HepG2 (cell line): ENCODE measurements around the gene SEC31B. TPM values are rescaled to one million over a fixed set of nuclear protein-coding genes. Genes with fewer than 3 reads are reported as not detected.
A peak's percentile ranks its signal among the peaks of the same experiment; 100 is the strongest.

Experiments used
- HDAC2 ChIP-seq: sonication (generic); formaldehyde crosslinking; IDR thresholded peaks from 2 replicates; pipeline ENCODE4 v1.4.0; 2020; ENCODE audit warnings: missing genetic modification reagents
- MAFG ChIP-seq: sonication (generic); formaldehyde crosslinking; IDR thresholded peaks from 2 replicates; pipeline ENCODE4 v1.5.1; 2020; ENCODE audit warnings: mild to moderate bottlenecking, missing genetic modification reagents
- NFE2L2 ChIP-seq: fragments of 150-350 bp; IDR thresholded peaks from 2 replicates; pipeline ENCODE4 v1.6.1; 2014; ENCODE audit warnings: low read length
- RBAK ChIP-seq: sonication (generic); formaldehyde crosslinking; IDR thresholded peaks from 2 replicates; pipeline ENCODE4 v1.5.1; 2020; ENCODE audit warnings: mild to moderate bottlenecking, missing genetic modification reagents
- SMARCC2 ChIP-seq: fragments of 450-650 bp; IDR thresholded peaks from 2 replicates; pipeline ENCODE4 v1.6.1; 2017; ENCODE audit warnings: antibody characterized with exemption, mild to moderate bottlenecking
- ZKSCAN1 ChIP-seq: fragments of 150-350 bp; IDR thresholded peaks from 2 replicates; pipeline ENCODE4 v1.6.1; 2014; ENCODE audit warnings: low read length
- ZNF10 ChIP-seq: sonication (generic); formaldehyde crosslinking; IDR thresholded peaks from 2 replicates; pipeline ENCODE4 v1.4.0; 2020; ENCODE audit warnings: mild to moderate bottlenecking, low read depth, missing genetic modification reagents, borderline replicate concordance
- ZNF331 ChIP-seq: sonication (generic); formaldehyde crosslinking; IDR thresholded peaks from 2 replicates; pipeline ENCODE4 v1.4.0; 2020; ENCODE audit warnings: missing genetic modification reagents
- ZNF432 ChIP-seq: sonication (generic); formaldehyde crosslinking; IDR thresholded peaks from 2 replicates; pipeline ENCODE4 v1.5.0; 2020; ENCODE audit warnings: missing genetic modification reagents, mild to moderate bottlenecking, borderline replicate concordance
- ZNF678 ChIP-seq: sonication (generic); formaldehyde crosslinking; IDR thresholded peaks from 2 replicates; pipeline ENCODE4 v1.4.0; 2020; ENCODE audit warnings: mild to moderate bottlenecking, missing genetic modification reagents
- ZNF703 ChIP-seq: sonication (generic); formaldehyde crosslinking; IDR thresholded peaks from 2 replicates; pipeline ENCODE4 v1.5.1; 2020; ENCODE audit warnings: missing genetic modification reagents, mild to moderate bottlenecking, moderate library complexity, borderline replicate concordance
- ZNF775 ChIP-seq: sonication (generic); formaldehyde crosslinking; IDR thresholded peaks from 2 replicates; pipeline ENCODE4 v1.4.0; 2020; ENCODE audit warnings: missing genetic modification reagents, mild to moderate bottlenecking, moderate library complexity, borderline replicate concordance
- ZNF839 ChIP-seq: sonication (generic); formaldehyde crosslinking; IDR thresholded peaks from 2 replicates; pipeline ENCODE4 v1.4.0; 2020; ENCODE audit warnings: missing genetic modification reagents, mild to moderate bottlenecking, borderline replicate concordance
- polyA plus RNA-seq, 8 experiments: library from polyadenylated mRNA; depleted of rRNA in 3 of 8; stranded (reverse) in 7 of 8; unstranded in 1 of 8; fragments of >200 nt; fragmentation: Illumina TruSeq in 4 of 8; extraction: Trizol in 4 of 8; gene quantifications; 2 replicates each; pipeline versions ENCODE4 v1.2.1 to v1.2.3, GENCODE V29; 2011 to 2016; ENCODE audit warnings: low read depth in 4 of 8, missing spikeins in 1 of 8, mixed read lengths in 1 of 8; ENCODE audit not compliant: insufficient read depth in 1 of 8
- total RNA-seq, 5 experiments: library from RNA; depleted of rRNA; stranded (reverse); fragments of >200 nt; fragmentation: Illumina TruSeq; extraction: Trizol; gene quantifications; 2 replicates each; pipeline ENCODE4 v1.2.3, GENCODE V29; 2016; ENCODE audit warnings: low read depth in 1 of 5
- TF ChIP-seq, protein P1 (sequence below): sonication (generic); formaldehyde crosslinking; IDR thresholded peaks from 2 replicates; pipeline ENCODE4 v1.4.0; 2020; ENCODE audit warnings: missing genetic modification reagents, borderline replicate concordance
- TF ChIP-seq, protein P2 (sequence below): IDR thresholded peaks from 2 replicates; pipeline ENCODE4 v1.6.1; 2016; ENCODE audit warnings: missing compliant biosample characterization, missing genetic modification reagents, borderline replicate concordance
- TF ChIP-seq, protein P3 (sequence below): sonication (generic); formaldehyde crosslinking; IDR thresholded peaks from 2 replicates; pipeline ENCODE4 v1.8.1; 2023; ENCODE audit warnings: mild to moderate bottlenecking, missing genetic modification reagents
- TF ChIP-seq, protein P4 (sequence below): conservative IDR thresholded peaks from 2 replicates; pipeline ENCODE4 v1.6.1; 2018; ENCODE audit warnings: missing genetic modification reagents
- TF ChIP-seq, protein P5 (sequence below): sonication (generic); formaldehyde crosslinking; IDR thresholded peaks from 2 replicates; pipeline ENCODE4 v1.4.0; 2020; ENCODE audit warnings: missing genetic modification reagents

SEC31B gene
- total and polyA plus RNA-seq, 2 of the 13 experiments (the other 11 are each of a cell fraction or from before 2014, with no cell fraction given): 2.0 to 8.3 TPM

DNA sequence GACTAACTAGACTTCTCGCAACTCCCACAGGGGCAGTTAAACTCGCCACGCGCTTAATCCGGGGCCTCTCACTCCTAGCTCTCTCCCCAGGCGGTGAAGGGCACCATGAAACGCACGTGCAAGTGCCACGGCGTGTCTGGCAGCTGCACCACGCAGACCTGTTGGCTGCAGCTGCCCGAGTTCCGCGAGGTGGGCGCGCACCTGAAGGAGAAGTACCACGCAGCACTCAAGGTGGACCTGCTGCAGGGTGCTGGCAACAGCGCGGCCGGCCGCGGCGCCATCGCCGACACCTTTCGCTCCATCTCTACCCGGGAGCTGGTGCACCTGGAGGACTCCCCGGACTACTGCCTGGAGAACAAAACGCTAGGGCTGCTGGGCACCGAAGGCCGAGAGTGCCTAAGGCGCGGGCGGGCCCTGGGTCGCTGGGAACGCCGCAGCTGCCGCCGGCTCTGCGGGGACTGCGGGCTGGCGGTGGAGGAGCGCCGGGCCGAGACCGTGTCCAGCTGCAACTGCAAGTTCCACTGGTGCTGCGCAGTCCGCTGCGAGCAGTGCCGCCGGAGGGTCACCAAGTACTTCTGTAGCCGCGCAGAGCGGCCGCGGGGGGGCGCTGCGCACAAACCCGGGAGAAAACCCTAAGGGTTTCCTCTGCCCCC lies 37.4 kb downstream of the SEC31B start (continued):
- TF ChIP-seq, protein P1, sequence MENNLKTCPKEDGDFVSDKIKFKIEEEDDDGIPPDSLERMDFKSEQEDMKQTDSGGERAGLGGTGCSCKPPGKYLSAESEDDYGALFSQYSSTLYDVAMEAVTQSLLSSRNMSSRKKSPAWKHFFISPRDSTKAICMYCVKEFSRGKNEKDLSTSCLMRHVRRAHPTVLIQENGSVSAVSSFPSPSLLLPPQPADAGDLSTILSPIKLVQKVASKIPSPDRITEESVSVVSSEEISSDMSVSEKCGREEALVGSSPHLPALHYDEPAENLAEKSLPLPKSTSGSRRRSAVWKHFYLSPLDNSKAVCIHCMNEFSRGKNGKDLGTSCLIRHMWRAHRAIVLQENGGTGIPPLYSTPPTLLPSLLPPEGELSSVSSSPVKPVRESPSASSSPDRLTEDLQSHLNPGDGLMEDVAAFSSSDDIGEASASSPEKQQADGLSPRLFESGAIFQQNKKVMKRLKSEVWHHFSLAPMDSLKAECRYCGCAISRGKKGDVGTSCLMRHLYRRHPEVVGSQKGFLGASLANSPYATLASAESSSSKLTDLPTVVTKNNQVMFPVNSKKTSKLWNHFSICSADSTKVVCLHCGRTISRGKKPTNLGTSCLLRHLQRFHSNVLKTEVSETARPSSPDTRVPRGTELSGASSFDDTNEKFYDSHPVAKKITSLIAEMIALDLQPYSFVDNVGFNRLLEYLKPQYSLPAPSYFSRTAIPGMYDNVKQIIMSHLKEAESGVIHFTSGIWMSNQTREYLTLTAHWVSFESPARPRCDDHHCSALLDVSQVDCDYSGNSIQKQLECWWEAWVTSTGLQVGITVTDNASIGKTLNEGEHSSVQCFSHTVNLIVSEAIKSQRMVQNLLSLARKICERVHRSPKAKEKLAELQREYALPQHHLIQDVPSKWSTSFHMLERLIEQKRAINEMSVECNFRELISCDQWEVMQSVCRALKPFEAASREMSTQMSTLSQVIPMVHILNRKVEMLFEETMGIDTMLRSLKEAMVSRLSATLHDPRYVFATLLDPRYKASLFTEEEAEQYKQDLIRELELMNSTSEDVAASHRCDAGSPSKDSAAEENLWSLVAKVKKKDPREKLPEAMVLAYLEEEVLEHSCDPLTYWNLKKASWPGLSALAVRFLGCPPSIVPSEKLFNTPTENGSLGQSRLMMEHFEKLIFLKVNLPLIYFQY (CRISPR knock-in tag): no peak
- TF ChIP-seq ZNF839 (0 out of 2 replicates have a peak, but pooled peaks have one; percentile 58), RBAK (no peak), SMARCC2 (no peak), HDAC2 (no peak), MAFG (no peak), ZNF678 (CRISPR knock-in tag) (0 out of 2 replicates have a peak, but pooled peaks have one; percentile 27), ZNF703 (CRISPR knock-in tag) (no peak), ZNF775 (CRISPR knock-in tag) (no peak), ZKSCAN1 (no peak), ZNF10 (no peak), ZNF432 (CRISPR knock-in tag) (no peak), NFE2L2 (no peak), ZNF331 (CRISPR knock-in tag) (peak; percentile 48; the same call in 1 of the 2 replicates)
- TF ChIP-seq, protein P2, sequence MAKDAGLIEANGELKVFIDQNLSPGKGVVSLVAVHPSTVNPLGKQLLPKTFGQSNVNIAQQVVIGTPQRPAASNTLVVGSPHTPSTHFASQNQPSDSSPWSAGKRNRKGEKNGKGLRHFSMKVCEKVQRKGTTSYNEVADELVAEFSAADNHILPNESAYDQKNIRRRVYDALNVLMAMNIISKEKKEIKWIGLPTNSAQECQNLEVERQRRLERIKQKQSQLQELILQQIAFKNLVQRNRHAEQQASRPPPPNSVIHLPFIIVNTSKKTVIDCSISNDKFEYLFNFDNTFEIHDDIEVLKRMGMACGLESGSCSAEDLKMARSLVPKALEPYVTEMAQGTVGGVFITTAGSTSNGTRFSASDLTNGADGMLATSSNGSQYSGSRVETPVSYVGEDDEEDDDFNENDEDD (CRISPR knock-in tag): 0 out of 2 replicates have a peak, but pooled peaks have one; percentile 5
- TF ChIP-seq, protein P3, sequence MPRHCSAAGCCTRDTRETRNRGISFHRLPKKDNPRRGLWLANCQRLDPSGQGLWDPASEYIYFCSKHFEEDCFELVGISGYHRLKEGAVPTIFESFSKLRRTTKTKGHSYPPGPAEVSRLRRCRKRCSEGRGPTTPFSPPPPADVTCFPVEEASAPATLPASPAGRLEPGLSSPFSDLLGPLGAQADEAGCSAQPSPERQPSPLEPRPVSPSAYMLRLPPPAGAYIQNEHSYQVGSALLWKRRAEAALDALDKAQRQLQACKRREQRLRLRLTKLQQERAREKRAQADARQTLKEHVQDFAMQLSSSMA (CRISPR knock-in tag): 0 out of 2 replicates have a peak, but pooled peaks have one; percentile 58
- TF ChIP-seq, protein P4, sequence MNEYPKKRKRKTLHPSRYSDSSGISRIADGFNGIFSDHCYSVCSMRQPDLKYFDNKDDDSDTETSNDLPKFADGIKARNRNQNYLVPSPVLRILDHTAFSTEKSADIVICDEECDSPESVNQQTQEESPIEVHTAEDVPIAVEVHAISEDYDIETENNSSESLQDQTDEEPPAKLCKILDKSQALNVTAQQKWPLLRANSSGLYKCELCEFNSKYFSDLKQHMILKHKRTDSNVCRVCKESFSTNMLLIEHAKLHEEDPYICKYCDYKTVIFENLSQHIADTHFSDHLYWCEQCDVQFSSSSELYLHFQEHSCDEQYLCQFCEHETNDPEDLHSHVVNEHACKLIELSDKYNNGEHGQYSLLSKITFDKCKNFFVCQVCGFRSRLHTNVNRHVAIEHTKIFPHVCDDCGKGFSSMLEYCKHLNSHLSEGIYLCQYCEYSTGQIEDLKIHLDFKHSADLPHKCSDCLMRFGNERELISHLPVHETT (CRISPR knock-in tag): no peak
- TF ChIP-seq, protein P5, sequence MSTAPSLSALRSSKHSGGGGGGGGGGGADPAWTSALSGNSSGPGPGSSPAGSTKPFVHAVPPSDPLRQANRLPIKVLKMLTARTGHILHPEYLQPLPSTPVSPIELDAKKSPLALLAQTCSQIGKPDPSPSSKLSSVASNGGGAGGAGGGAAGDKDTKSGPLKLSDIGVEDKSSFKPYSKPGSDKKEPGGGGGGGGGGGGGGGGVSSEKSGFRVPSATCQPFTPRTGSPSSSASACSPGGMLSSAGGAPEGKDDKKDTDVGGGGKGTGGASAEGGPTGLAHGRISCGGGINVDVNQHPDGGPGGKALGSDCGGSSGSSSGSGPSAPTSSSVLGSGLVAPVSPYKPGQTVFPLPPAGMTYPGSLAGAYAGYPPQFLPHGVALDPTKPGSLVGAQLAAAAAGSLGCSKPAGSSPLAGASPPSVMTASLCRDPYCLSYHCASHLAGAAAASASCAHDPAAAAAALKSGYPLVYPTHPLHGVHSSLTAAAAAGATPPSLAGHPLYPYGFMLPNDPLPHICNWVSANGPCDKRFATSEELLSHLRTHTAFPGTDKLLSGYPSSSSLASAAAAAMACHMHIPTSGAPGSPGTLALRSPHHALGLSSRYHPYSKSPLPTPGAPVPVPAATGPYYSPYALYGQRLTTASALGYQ (CRISPR knock-in tag): 0 out of 2 replicates have a peak, but pooled peaks have one; percentile 42
